Epithelial cell of proximal tubule (primary cell): ENCODE measurements around the gene ZNF195. TPM values are rescaled to one million over a fixed set of nuclear protein-coding genes. Genes with fewer than 3 reads are reported as not detected.
A peak's percentile ranks its signal among the peaks of the same experiment; 100 is the strongest.

Source experiments
- DNase-seq: peaks from one replicate; pipeline ENCODE4 v3.0.0-alpha.2; 2011; ENCODE audit warnings: low read depth
- H3K4me3 ChIP-seq: 2 replicates; pipeline ENCODE4 v1.5.1; 2011; ENCODE audit warnings: low read depth, mild to moderate bottlenecking, low read length
- total RNA-seq: library from RNA; depleted of rRNA; stranded (reverse); fragments of >200 nt; gene quantifications from 2 replicates; pipeline ENCODE4 v1.2.3, GENCODE V29; 2015
- TF ChIP-seq, protein P1 (sequence below): conservative IDR thresholded peaks from 2 replicates; pipeline ENCODE4 v1.5.1; 2012; ENCODE audit warnings: low read depth, mild to moderate bottlenecking, low read length

ZNF195 gene
- total RNA-seq, 1 donor from 2014 or later = 37.2 TPM

DNA sequence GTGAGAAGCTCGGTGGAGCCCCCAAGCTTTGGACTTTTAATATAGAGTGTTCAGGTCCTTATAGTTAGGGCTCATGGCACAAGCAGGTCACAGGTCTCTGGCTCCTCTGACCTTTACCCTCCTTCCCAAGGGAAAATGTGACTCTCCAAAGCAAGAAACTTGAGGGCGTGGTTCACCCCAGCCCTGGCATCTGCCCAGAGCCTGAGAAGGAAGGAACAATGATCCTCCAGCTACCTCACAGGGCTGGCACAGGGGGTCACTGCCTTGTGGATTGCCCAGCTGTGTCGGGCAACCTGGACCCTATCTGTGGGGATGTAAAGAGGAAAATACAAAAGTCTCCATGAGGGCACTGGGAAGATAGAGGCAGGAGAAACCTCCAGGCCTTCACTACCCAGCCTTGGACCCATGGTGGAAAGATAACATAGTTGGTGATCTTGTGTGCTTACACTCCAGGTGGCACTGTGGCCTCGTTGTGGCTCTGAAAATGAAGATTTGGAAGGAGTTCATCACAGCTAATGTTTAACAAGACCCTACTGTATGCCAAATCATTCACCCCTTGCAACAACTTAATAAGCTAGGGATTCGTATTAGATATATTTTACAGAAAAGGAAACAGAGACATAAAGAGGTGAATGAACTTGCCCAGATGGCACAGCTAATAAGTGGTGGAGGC, 3.8 kb upstream of the ZNF195 start:
- no peak for DNase-seq
- no peak overlapping the region for H3K4me3 ChIP-seq
- TF ChIP-seq, protein P1, sequence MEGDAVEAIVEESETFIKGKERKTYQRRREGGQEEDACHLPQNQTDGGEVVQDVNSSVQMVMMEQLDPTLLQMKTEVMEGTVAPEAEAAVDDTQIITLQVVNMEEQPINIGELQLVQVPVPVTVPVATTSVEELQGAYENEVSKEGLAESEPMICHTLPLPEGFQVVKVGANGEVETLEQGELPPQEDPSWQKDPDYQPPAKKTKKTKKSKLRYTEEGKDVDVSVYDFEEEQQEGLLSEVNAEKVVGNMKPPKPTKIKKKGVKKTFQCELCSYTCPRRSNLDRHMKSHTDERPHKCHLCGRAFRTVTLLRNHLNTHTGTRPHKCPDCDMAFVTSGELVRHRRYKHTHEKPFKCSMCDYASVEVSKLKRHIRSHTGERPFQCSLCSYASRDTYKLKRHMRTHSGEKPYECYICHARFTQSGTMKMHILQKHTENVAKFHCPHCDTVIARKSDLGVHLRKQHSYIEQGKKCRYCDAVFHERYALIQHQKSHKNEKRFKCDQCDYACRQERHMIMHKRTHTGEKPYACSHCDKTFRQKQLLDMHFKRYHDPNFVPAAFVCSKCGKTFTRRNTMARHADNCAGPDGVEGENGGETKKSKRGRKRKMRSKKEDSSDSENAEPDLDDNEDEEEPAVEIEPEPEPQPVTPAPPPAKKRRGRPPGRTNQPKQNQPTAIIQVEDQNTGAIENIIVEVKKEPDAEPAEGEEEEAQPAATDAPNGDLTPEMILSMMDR = peak; percentile 33

DNA sequence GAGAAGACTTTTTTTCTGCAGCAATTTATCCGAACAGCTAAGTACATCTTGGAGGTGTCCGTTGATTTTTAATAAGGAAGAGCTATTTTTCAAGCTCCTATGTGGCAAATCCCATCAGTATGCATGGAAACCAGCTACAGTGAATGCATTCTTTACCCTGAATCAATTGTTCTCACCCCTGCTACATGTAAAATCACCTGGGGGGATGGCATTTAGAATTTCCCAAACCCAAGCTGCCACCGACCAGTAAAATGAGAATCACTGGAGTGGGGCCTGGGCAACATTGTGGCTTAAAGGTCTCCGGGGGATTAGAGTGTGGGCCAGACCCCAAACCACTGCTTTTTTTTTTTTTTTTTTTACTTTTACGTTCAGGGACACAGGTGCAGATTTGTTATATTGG, 2.8 kb upstream of the ZNF195 start:
- TF ChIP-seq, protein P1 = no peak
- H3K4me3 ChIP-seq = no peak overlapping the region
- no peak for DNase-seq

GRCh38 chr11:3380706-3381545, 2.0 kb upstream of the ZNF195 start:
- DNase-seq = no peak
- TF ChIP-seq, protein P1 = no peak
- H3K4me3 ChIP-seq = no peak overlapping the region

- TF ChIP-seq, protein P1 = no peak
- H3K4me3 ChIP-seq = no peak overlapping the region
- DNase-seq = no peak
These were observed 3.4 kb downstream of the ZNF195 start for GRCh38 chr11:3375552-3375951.

- no peak overlapping the region for H3K4me3 ChIP-seq
- no peak for DNase-seq
- TF ChIP-seq, protein P1 = no peak
These were observed 8.6 kb downstream of the ZNF195 start for GRCh38 chr11:3370311-3370870.

DNA sequence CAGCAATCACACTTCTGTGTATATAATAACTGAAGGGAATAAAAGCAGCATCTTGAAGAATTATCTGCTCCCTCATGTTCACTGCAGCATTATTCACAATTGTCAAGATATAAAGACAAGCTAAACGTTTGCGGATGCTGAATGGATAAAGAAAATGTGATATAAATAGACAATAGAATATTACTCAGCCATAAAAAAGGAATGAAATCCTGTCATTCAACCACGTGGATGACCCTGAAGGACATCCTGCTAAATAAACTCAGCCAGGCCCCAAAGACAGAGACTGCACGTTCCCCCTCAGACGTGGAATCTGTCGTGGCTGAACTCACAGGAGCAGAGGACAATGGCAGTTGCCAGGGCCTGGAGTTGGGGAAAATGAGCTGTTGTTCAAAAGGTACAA, 9.6 kb downstream of the ZNF195 start:
- TF ChIP-seq, protein P1 = no peak
- no peak for DNase-seq
- no peak overlapping the region for H3K4me3 ChIP-seq
